NCI-H1105 (cell line): ENCODE results near the gene RPL38.

Experiments
- DNase-seq: peaks from one replicate; lab custom pipeline; 2025; lab: John Stamatoyannopoulos, UW

Gene RPL38

DNA sequence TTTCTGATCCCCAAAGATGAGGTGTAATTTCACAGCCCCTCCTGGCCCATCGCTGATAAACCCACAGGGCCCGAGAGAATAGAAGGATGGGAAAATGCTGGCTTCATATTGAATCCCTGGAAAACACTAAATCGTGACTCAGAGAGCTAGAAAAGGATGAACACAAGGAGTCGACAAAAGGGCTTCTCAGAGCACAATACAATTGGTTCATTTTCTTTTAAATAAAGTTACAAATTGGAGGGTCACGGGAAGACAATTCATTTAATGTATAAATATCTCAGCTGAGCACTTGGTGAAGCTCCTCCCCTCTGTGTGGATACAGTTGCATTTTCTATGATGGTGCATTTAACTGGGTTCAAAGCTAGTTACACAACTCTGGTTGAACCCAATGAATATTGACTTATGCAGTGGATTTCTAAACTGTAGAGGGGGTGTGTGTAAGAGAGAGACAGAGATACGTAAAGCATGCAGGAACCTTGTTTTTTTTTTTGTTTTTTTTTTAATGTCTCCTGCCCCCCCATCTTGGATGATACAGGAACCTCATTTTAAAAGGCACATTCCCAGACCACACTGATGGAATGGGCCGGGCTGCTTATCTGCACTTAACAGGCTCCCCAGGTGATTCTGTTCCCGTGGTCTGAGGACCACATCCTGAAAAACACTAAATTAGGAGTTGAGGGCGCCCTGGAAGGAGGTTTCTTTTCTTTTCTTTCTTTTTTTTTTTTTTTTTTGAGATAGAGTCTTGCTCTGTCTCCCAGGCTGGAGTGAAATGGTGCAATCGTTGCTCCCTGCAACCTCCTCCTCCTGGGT, 24.0 kb downstream of the RPL38 start:
- DNase-seq = no peak

DNA sequence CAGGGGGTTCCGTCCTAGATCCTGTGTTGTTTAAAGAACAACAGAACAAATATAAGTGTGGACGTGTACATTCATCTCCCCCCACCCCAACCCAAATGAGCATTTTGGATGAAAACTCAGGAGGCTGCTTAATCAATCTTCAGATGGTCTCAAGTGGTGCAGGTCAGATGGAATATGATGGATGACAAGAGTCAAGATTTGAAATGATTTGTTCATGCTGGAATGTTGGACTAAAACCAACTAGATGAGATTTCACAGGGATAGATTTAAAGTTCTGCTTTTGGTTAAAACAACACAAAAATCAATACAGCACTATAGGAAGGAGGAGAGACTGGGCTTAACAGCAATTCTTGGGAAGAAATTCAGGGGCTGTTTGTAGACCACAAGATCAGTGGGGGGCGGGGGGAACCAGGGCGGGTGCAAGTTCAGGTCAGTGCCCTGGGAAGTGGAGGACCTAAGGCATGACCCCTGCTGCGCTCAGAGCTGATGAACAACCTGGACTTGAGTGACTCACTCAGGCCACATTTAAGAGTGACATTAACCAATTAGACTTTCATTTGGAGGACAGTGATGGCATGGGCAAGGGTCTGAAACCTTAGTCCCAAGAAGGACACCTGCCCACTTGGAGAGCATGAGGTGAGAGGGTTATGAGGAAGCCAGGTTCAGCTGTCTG, 25.0 kb downstream of the RPL38 start:
- DNase-seq = no peak

DNA sequence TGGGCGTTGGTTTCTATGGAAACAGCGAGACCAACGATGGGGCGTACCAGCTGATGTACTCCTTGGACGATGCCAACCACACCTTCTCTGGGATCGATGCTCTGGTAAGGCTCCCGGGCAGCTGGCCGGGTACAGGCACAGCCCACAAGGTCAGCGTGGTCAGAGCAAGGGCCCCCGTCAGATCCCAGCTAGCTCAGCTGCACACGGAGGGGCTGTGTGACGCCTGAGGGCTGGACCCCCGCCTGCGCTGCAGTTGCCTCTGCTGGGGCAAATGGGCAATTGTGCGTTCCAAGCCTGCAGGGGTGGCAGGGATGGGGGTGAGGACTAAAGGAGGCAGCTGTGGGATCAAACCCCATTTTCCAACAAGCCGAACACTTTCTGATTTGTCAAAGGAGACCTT, 27.4 kb downstream of the RPL38 start:
- DNase-seq = no peak

DNA sequence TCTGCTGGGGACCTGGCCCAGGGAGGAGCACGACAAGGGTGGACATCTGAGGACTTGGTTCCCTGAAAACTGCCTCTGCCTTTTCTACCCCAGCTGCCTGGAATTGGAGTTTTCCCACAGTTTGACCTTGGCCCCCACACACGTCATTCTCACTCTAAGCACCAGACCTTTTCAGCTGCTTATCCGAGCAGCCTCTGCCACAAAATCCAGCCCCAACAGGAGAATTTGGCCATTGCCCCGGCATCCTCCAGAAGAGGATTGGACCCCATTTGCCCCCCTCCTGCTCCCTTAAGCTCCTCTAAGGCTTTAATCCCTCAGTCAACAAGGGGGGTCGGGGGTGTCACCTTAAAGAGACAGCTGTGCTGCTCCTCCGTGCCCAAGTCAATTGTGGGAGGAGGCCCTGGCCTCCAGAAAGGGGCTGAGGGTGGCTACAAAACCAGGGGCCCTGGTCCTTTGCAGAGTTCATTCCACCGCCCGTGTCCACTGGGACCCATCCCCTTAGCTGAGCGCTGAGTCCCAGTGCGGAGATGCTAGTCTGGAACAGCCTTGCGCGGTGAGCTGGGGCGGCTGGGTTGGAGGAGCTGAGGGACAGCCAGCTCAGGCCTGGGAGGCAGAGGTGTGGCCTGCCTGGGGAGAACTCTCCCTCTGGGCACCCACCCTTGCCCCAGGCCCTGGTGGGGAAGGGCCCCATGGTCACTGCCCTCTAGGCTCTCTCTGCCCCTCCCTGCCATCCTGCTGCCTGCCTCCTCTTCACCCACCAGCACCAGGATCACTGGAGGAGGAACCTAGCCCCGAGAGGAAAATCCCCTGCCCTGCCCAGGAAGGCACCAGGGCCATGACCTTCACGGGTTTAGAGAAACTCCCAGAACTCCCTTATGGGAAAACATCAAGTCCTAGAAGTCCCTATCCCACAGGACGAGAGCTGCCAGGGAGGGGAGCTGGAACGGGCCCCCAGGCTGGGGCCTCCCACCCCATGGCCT, 28.7 kb downstream of the RPL38 start:
- DNase-seq = no peak

DNA sequence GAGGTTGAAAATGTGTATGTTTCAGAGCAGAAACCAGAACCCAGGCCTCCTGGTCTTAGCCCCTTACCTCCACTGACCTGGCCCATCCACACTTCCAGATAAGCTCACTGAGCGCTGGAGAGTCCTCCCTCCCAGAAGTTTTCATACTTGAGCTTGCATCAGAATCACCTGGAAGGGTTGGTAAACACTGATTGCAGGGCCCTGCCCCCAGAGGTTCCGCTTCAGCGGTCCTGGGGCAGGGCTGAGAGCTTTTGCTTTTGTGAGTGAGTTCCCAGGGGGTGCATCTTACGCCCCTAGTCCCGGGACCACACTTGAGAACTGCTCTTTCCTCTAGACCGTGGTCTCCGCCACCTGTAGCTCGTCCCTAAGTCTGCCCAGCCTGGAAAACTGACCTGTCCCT, 30.5 kb downstream of the RPL38 start:
- DNase-seq = no peak

DNA sequence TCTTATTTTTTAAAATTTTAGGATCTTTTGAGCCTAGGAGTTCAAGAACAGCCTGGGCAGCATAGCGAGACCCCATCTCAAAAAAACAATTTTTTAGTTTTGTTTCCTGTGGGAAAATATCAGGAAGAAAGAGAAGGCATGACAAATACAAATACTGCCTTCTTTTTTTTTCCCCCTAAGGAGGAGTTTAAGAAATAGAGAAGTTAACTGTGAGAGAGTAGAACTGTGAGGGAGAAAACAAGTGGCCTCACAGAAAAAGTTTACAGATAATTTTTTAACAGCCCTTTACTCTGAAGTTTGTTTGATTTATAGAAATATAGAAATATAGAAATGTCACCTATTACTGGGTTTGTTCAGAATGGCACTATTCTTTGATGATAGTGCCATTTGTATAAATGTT, 31.0 kb downstream of the RPL38 start:
- DNase-seq = no peak

DNA sequence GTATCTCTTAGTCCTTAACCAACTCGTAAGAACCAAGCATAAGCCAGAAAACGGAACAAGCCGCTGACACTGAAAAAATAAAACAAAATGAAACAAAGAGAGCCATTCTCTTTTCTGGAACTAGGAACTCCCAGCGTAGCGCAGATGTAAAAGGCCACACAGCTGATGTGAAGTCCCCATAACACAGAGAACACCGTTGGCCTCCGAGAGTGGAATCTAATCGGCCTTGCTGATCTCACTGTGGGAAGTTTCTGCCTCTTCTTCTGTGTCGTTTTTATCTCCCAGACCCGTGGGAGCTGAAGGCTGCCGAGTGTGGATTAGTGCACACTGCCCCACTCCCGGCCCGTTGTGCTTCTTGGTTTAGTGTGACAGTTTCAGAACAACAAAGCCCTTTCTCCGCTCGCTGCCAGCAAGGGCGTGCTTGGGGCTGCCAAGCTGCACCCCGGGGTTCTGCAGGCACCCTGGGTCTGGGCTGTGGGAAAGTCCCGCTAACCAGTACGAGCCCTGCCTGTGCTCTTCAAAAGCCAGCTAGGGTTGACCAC, 31.6 kb downstream of the RPL38 start:
- no peak for DNase-seq

DNA sequence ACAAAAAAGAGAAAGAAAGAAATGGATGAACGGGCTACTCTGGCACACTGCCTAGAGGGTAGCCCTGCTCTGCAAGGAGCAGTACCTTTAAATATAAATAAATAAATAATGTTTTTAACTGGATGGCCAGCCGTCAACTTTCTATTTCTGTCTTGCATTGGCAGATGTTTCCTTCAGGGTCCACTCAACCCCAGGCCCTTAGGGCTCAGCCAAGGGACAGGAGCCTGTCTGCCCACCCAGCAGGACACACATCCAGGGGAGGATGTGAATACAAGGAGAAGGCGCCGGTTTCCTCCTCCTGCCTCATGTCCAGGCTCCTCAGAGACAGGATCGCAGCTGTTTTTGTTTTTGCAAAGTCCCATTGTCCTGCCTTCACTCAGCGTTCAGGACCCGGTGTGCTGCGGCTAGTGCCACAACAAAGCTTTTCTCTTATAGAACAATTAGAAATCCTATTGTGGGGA, 32.5 kb downstream of the RPL38 start:
- no peak for DNase-seq

DNA sequence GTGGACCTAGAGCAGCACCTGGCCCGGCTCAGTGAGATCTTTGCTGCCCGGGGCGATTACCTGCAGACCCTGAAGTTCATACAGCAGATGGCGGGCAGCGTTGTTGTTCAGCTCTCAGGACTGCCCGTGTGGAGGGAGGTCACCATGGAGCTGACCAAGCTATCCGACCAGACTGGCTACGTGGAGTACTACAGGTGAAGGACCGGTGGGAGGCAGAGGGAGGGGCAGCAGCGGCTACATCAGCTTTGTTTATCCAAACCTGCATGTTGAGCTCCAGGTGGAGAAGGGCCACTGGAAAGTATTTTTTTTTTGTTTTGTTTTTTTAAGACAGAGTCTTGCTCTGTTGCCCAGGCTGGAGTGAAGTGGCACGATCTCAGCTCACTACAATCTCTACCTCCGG, 33.8 kb downstream of the RPL38 start:
- DNase-seq = no peak

DNA sequence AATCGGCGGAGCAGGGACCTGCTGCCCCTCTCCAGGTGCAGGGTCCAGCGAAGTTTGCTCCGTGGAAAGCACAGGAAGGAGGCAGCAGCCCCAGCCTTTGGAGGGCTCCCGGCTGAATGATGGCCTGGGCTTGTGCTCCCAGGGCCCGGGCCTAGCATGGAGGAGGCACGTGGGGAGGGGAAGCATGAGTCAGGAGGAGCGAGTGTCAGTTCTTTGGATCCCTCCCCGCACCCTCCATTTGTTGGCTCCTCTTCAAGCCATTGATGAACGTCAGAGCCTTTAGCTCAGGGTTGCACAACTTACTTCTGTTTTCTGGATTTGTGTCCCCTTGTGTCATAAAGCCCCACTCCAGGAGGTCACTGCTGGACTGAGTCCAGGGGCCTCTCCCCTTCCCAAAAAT, 35.7 kb downstream of the RPL38 start:
- DNase-seq = no peak

DNA sequence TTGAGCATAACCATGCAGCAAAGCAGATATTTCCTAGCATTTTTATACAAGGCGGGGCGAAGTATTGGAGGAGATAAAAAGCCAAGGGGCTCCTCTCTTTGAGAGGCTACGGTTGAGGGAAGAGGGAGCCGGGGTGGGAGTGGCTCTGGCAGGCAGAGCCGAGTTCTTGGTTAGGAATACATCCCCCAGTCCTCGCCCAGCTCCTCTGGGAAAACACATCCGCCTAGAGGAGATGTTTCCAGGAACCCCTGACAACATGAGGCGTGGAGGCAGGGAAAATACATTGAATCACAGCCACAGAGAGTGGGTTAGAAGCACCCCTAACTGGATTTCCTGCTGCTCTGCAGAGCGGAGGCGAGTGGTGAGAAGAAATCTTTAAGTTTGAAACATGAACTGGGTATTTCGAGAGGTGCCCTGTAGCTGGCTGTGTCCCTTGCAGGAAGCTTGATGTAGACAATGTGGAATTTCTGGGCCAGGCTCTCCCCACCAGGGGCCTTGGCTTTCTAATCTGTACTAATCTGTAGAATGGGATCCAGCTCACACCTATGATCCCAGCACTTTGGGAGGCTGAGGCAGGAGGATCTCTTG, 37.2 kb downstream of the RPL38 start:
- DNase-seq = no peak

DNA sequence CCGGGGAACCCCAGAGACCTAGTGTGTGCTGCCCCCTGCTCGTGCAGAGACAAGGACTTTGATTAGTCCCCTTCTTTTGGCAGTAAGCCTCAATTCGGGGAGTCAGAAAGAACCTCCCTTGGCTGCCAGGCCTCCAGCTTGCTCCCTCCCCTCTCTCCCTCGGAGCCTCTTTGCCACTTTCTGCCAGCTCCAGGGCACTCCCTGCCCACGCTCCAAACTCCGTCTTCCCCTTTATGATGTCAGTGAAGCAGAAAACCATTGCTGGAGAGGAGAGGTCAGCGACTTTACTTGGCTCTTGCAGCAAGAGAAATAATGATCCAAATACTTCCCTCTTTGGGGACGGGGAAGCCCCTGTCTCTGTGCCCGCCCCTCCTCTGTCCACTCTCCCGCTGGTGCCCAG, 38.0 kb downstream of the RPL38 start:
- DNase-seq = no peak

DNA sequence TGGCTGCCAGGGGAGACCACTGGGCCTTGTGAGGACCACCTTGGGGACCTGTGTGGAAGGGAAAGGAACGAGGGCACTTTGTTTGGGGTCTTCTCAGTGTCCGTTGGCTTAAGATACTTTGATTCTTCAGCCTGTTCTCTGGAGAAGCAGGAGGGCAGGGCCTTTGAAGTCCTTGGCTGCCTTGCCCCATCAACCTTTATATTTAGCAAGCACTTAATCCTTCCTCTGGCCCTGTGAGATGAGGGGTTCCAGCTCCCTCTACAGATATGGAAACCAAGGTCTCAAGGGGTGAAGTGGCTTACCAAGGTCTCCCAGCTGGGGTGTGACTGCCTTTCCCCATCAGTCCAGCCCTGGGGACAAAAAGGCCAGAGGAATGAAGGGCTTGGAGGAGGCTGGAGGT, 38.4 kb downstream of the RPL38 start:
- DNase-seq = no peak

DNA sequence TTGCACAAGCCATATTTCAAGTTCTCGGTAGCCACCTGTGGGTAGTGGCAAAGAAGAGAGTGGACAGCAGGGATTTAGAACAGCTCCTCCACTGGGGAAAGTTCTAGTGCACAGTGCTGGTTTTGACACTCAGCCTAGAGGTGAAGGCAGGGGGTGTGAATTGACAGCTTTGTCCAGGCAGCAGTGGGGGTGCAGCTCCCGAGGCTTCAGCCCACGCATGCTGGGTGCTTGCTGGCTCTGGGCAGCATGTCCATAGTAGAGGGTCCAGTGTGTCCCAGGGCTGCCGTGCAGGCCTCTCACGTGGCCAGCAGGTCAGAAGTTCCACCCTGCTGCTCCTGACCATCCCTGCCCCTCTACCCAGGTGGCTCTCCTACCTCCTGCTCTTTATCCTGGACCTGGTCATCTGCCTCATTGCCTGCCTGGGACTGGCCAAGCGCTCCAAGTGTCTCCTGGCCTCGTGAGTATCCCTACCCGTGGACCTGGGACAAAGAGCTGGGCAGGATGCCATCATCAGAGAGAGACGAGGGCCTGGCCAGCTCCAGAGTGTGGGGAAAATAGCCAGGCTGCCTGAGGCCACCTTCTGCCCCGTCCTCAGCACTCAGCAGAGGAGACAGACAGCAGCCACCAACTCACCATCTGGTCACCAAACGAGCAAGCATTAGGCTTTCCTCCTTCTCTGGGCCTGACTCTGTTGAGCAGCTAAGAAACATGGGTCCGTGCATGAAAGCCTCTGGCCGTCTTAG, 39.7 kb downstream of the RPL38 start:
- no peak for DNase-seq

DNA sequence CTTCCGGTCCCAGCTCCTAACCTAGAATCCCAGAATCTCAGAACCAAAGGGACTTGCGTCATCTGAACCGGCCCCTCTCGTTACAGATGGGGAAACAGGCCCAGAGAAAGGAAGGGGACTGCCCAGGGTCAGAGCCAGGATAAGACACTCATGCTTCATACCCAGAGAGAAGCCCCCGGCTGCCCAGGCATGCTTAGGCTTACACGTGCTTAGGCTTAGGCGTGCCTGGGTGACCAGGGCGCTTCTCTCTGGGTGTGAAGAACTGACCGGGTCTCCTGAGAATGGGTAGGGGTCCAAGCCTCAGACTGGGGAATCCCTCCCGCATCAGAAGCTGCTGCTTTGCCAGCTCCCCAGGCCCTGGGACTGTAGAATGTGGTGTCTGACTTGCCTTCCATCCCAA, 40.6 kb downstream of the RPL38 start:
- no peak for DNase-seq

DNA sequence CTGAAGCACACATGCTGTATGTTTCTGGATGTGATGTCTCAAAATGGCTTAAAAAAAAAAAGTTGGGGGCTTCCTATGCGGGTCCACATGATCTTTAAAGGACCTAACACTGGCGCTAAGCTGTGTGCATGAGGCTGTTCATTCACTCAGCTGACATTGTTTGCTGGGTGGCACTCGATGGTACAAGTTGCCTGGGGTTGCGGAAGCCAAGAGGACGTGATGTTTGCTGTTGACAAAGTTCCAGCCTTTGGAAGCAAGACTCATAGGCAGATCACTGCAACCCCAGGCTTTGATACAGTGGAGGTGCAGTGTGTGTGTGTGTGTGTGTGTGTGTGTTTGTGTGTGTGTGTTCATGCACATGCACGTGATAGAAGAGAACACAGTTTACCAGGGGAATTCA, 41.1 kb downstream of the RPL38 start:
- no peak for DNase-seq

DNA sequence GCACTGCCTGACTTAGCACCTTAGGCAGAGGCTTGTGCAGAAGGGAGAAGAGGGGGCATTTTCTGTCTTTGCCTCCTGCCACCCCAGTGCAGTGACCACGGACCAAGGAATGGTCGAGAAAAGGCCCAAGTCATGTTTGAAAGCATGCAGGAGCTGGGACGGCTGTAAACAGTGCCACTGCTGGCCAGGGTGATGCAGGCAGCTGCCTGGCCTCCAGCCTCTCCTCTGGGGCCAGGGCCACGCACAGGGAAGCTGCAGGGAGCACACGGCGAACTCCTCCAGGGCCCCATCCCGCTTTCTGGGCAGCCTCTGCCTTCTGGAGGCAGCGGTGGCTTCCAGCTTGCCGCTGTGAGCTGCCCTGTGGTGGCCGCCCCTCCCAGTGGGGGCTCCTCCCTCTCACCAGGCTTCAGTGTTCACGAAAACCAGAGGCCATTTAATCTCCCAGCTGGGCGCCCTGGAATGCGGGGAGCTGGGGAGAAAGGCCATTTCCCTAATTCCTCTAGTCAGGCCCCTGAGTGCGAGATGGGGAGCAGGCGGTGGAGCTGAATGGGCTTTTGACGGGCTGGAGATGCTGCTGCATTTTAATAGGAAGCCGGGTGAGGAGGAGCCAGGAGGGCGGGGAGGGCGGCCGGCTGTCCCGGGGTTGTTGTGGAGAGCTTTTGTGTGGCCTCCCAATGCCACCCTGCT, 41.8 kb downstream of the RPL38 start:
- no peak for DNase-seq

DNA sequence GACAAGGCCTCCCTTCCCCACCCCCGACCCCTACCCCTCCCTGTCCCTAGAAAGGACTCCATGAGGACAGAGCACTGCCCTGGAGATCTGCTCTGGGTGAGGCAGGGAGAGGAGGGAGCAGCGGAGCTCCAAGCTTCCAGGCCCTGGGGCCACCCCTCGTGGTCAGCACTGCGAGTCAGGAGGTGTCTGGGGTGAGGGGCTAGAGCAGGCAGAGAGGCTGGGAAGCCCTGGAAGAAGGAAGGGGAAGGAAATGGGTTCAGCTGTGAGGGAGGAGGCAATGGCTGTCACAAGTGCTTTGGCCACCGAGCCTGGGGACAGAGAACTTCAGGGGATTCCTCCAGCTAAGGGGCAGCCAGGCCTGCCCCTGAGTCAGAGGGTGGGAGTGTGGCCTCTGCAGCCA, 42.4 kb downstream of the RPL38 start:
- DNase-seq = no peak

DNA sequence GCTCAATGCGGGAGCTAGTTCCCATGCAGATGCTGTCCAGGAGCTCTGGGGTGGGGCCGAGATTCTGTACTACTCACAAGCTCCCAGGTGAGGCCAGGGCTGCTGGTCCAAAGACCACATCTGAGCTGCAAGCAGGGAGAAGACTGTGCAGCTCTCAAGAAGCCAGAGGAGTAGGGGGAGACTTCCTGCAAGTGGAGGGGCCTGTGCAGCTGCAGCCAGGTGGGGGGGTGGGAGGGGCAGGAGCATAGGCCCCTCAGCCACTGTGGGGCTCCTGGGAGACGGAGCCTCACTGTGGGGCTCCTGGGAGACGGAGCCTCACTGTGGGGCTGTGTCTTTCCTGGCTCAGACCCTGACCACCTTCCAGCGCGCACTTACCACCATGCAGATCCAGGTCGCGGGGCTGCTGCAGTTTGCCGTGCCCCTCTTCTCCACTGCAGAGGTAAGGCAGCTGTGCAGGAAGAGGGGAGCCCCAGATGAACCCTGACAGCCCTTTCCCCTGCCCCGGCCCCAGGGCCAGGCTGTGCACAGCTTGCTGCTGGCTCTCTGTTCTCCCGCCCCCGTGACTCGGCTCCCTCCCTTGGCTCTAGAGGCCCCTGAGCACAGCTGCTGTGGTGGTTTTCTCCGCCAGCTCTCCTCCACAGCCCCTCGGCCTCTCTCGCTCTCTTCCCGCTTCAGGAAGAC, 46.3 kb downstream of the RPL38 start:
- no peak for DNase-seq
